Measurements from ENCODE around the gene CAV3.

GRCh38 chr3:8745619-8746370, 12.2 kb downstream of the CAV3 start:
- no peak for TF ChIP-seq IRF1 (CRISPR knock-in tag; IDR thresholded peaks at IDR 0.05; ENCODE audit: borderline replicate concordance)
- TF ChIP-seq HMG20A (CRISPR knock-in tag; conservative IDR thresholded peaks at IDR 0.05), result no peak
- TF ChIP-seq ZNF431 (CRISPR knock-in tag; IDR thresholded peaks at IDR 0.05), result no peak
- TF ChIP-seq SETDB1 (IDR thresholded peaks at IDR 0.05; ENCODE audit: low read length), result no peak
- no peak for TF ChIP-seq KAT8 (IDR thresholded peaks at IDR 0.05; ENCODE audit: low read depth)
- TF ChIP-seq CTCF (IDR thresholded peaks at IDR 0.05 in 2 of 3, conservative IDR thresholded peaks at IDR 0.05 in 1 of 3; ENCODE audit: insufficient read depth in 2 of 3, low read depth in 1 of 3, low read length in 3 of 3), result no peak
- TF ChIP-seq PHF21A (IDR thresholded peaks at IDR 0.05; ENCODE audit: borderline replicate concordance, low read depth), result no peak
- TF ChIP-seq ZNF3 (CRISPR knock-in tag; IDR thresholded peaks at IDR 0.05), result no peak
- TF ChIP-seq ZNF354B (CRISPR knock-in tag; IDR thresholded peaks at IDR 0.05), result no peak
- no peak for TF ChIP-seq PKNOX1 (IDR thresholded peaks at IDR 0.05)
